GM18511 (cell line): ENCODE data around the gene LGALS9B.
"Not testable (repeated sequence)": the region's sequence is repeated elsewhere in the genome, so short reads cannot be mapped to it uniquely, and the experiment has no call there.

Source experiments
- ATAC-seq: cut with Tn5 transposase; IDR thresholded peaks from one replicate; pipeline ENCODE4 v1.9.1; 2021; ENCODE audit warnings: mild to moderate bottlenecking, moderate library complexity; ENCODE audit not compliant: unreplicated experiment

LGALS9B gene

DNA sequence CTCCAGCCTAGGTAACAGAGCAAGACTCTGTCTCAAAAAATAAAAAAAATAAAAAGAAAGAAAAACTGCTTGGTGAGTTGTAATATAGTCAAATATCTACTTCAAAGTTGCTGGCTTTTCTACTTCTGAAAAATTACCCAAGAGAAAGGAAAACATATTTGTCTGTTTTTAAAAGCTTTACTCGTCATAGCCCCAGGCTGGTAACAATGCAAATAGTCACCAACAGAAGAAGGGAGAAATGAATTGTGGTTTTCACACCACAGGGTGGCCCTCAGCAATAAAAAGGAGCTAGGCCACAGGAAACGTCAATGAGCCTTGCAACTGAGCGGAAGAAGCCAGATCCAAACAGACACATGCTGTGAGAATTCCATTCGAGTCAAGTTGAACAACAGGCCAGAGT lies 1.8 kb upstream of the LGALS9B start:
- ATAC-seq: not testable (repeated sequence)

DNA sequence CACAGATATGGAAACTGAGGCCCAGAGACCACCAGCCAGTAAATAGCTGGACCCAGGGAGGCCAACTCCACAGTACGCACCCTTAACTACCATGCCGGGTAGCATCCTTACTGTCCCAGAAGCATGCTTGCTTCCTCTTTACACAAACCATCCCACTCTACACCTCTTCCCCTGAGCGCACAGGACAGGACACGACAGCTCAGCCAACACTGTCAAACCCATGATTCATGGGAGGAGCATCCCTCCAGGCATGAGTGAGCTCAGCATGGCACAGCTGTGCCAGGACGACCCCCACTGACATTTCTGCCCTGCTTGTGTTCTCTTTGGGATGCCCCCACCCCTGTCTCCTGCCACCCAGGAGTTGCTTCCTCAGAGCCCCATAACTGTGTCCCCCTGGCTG lies 340 bp downstream of the LGALS9B start:
- peak; percentile 26 for ATAC-seq

DNA sequence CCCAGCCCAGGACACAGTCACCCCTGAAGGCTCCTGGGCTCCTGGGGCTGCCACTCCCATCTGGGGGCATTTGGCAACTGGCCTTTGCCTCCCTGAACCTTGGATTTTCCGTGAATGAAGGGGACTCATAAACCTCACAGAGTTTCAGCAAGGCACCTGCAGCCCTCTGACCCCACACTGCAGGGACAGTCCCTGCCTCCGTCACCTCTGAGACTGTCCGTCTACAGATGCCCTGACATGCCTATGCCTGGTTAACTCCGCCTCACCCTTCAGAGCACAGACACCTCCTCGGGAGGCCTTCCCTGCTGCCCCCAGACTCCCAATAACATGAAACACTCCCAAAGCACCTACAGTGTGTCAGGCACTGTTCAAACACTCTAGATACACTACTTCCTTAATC lies 786 bp downstream of the LGALS9B start:
- ATAC-seq: peak; percentile 38

DNA sequence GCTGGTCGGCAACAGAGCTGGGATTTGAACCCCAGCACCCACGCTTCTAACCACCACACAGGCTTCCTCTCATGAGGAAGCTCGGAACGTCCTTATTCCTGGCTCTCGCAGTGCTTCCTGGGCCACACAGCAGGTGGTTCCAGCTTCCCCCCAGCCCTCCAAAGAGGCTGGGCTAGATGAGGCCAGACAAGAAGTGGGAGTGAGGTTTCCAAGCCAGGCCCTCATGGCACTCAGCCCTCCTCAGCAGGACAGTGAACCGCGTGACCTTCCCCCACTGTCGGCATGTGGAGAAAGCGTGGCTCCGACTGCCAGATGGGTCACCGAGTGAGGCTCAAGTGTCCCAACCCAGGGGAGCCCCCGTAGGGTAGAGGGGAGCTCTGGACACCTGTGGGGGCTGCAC lies 1.8 kb downstream of the LGALS9B start:
- ATAC-seq: not testable (repeated sequence)

DNA sequence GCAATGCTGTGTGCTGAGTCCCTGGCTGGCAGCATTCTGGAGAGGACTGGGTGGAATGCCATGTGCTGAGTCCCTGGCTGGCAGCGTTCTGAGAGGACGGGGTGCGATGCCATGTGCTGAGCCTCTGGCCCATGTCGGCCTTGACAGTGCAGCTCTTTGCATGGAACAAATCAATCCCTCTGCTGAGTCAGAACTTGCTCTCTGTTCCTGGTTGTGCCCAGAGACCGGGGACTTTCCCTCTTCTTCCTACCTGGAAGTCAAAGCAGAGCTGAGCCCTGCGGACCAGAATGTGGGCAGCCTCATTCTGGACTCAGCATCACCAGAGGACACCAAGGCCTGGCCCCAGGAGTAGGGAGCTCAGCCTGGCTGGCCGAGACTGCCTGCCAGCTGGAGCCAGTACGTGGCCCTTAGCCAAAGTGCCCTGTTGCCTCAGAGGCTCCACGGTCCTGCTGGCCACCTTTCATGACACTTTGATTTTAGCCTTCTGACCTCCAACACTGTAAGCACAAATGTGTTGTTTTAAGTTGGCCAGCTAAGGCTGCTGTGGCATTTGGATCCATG lies 2.4 kb downstream of the LGALS9B start:
- ATAC-seq: not testable (repeated sequence)

DNA sequence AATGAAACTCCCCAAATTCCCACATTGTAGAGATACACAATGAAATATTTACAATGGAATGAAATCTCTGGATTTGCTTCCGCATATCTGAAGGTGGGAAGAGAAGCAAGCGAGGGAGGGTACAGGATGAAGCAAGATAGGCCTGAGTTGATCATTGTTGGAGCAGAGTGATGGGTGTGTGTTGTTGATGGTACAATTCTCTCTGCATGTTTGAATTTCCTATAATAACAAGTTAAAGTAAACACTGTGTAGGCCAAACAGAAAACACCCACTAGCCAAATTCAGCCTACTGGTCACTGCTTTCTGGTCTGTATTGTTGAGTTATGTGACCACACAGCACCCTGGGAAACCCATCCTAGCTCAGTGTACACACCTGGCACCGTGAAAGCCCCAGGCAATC lies 5.2 kb downstream of the LGALS9B start:
- not testable (repeated sequence) for ATAC-seq

GRCh38 chr17:20457848-20458381 lies 9.4 kb downstream of the LGALS9B start:
- not testable (repeated sequence) for ATAC-seq

DNA sequence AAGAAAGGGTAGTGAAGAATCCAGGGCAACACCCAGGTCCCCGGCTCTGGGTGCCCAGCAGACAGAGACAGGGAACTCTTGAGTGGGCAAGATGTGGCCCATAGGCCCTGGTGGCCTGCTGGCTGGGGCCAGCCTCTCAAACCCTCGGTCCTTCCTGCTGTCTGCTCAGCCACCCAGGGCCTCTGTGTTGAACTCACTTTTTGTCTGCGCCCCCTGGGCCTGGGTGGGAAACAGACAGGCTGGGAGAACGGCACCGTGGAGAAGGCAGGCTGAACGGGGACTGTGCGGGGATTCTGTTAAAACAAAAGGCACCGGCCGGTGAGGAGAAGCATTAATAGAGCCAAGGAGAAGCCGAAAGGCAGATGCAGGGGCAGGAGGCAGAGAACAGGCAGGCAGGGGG lies 12.2 kb downstream of the LGALS9B start:
- not testable (repeated sequence) for ATAC-seq

DNA sequence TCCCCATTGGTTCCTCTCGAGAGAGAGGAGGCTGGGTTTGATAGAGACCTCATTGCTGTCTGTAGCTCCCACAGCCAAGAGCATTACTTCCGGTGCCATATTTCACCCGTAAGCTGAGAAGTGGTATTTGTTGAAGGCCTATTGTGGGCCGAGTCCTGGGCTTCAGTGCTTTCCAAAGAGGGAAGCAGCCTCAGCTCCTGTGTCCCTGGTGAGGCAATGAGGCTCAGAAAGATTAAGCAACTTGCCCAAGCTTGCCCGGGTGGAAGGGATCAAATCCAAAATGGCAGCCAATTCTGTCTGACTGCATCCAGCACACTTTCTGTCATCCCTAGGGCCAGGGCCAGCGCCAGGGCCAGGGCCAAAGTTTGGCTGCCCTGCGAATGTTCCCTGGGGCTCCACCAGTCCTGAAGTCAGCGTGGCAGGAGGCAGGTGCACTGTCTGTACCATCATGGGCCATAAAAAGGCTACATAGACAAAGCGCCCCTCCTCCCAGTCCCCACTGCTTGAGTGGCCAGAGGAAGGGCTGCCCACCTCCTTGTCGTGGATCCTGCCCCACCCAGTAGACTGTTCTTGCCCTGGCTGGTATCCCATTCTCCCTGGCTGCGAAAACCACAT lies 13.4 kb downstream of the LGALS9B start:
- not testable (repeated sequence) for ATAC-seq

DNA sequence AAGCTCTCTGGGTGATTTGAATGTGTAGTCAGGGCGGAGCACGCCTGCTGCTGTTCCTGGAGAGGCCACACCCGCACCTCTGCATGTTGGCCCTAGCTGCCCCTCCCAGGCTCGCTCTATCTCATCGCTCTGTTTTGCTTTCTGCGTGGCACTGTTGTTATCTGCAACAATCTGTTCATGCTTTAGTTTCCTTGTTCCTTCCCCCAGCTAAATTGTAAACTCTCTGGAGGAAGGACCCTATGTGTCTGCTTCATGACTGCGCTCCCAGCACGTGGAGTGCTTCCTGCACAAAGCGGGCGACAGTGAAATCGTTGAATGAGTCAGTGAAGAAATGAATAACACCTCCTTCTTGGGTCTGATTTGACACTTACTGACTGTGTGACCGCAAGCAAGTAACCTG lies 16.5 kb downstream of the LGALS9B start:
- ATAC-seq: peak; percentile 84

GRCh38 chr17:20447534-20448321 lies 19.6 kb downstream of the LGALS9B start:
- not testable (repeated sequence) for ATAC-seq

GRCh38 chr17:20446895-20447294 lies 20.4 kb downstream of the LGALS9B start:
- not testable (repeated sequence) for ATAC-seq

- ATAC-seq: not testable (repeated sequence)
These were observed 22.6 kb downstream of the LGALS9B start for GRCh38 chr17:20444581-20445236.

GRCh38 chr17:20444173-20444572 lies 23.2 kb downstream of the LGALS9B start:
- not testable (repeated sequence) for ATAC-seq

- ATAC-seq: not testable (repeated sequence)
These were observed 23.7 kb downstream of the LGALS9B start for GRCh38 chr17:20443632-20444031.

DNA sequence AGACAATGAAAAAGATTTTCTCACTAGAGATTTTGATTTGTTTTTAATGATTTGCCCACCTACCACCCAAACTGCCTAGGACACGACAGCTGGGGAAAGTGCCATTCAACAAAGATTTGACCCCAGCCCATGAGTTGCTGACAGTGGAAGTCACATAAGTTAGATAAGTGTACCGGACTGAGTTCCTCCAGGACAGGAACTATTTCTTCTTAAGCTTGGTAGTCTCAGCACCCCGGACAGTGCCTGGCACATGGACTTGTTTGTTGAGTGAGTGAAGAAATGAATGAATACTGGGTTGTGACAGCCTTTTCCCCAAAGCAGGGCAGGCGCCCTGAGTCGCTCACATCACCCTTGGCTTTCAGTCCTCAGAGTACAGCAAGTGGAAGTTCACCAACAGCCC lies 26.7 kb downstream of the LGALS9B start:
- ATAC-seq: not testable (repeated sequence)

GRCh38 chr17:20435166-20435565 lies 32.2 kb downstream of the LGALS9B start:
- ATAC-seq: not testable (repeated sequence)

GRCh38 chr17:20433382-20433781 lies 34.0 kb downstream of the LGALS9B start:
- not testable (repeated sequence) for ATAC-seq

GRCh38 chr17:20427264-20427663 lies 40.1 kb downstream of the LGALS9B start:
- not testable (repeated sequence) for ATAC-seq

DNA sequence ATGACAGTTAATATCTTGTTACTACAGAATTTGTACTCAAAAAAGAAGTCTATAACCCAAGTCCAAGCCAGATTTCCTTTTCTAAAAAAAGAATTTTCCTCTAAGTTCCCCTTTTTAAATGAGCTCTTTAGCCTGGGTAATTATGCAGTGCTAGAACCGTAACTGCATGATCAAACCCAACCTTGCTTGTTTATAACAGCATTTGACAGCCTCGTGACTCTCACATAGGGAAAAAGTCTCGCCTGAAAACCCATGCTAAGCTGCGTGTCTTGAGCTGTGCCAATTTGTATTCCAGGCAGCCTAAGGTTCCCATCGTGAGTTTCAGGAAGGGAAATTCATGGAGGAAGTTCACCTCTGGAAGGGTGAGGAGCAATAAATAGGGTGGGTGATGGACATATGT lies 44.5 kb downstream of the LGALS9B start:
- ATAC-seq: not testable (repeated sequence)

- ATAC-seq: not testable (repeated sequence)
These were observed 48.5 kb downstream of the LGALS9B start for GRCh38 chr17:20418838-20419237.
